Smooth muscle cell of the coronary artery (primary cell): Measurements from ENCODE around the gene SLAMF1. TPM values are rescaled to one million over a fixed set of nuclear protein-coding genes. Genes with fewer than 3 reads are reported as not detected.

Experiments used
- total RNA-seq: library from RNA; depleted of rRNA; stranded (reverse); fragments of >200 nt; gene quantifications from 2 replicates; pipeline ENCODE4 v1.2.3, GENCODE V29; 2014; ENCODE audit warnings: low replicate concordance

Gene SLAMF1
- not detected in 2 replicates for total RNA-seq

GRCh38 chr1:160646711-160647328 lies at the start of gene SLAMF1:
Gene SLAMF1 (minus strand): TSS chr1:160647044. CDS start chr1:160646945, 99 bp downstream.

GRCh38 chr1:160579216-160579701 lies 67.6 kb downstream of the SLAMF1 start, which contains the start of gene CD84:
Gene CD84 (minus strand): TSS chr1:160579496. CDS start chr1:160579437, 59 bp downstream.

Other genes with a start within 250 kb of the SLAMF1 start
- gene VANGL2, start 246.5 kb downstream of the SLAMF1 start, total RNA-seq, result 1.7 TPM in 1 of 2 replicates, not detected in the other
- not detected in 2 replicates for gene SLAMF6, start 123.8 kb downstream of the SLAMF1 start, total RNA-seq
- gene CD84, start 67.5 kb downstream of the SLAMF1 start, total RNA-seq, result not detected in 2 replicates
- not detected in 2 replicates for gene CD48, start 64.8 kb upstream of the SLAMF1 start, total RNA-seq
- not detected in 2 replicates for gene SLAMF7, start 92.2 kb upstream of the SLAMF1 start, total RNA-seq
- gene LY9, start 149.1 kb upstream of the SLAMF1 start, total RNA-seq, result not detected in 2 replicates
- gene CD244, start 215.8 kb upstream of the SLAMF1 start, total RNA-seq, result 0.15 TPM in 1 of 2 replicates, not detected in the other
- 0.30 and 0.35 TPM in 2 replicates for gene ITLN1, start 238.1 kb upstream of the SLAMF1 start, total RNA-seq